OCI-LY3 (cell line): ENCODE results near the gene ZMIZ1.

Experiments used
- H2AFZ ChIP-seq: fragments of 200-600, 300-600 bp; shearing (Covaris generic); 2 replicates; pipeline ENCODE4 v1.6.0; 2014; ENCODE audit warnings: antibody characterized with exemption, low read depth, low read length
- H3K27ac ChIP-seq: fragments of 200-600, 300-600 bp; sonication (generic); 2 replicates; pipeline ENCODE4 v1.5.1; 2014; ENCODE audit warnings: mild to moderate bottlenecking, low read length, moderate library complexity, mixed read lengths
- H3K27me3 ChIP-seq: fragments of 200-600, 300-600 bp; sonication (generic); 2 replicates; pipeline ENCODE4 v1.6.1; 2014; ENCODE audit warnings: low read depth, low read length, mixed read lengths
- H3K36me3 ChIP-seq: fragments of 200-600, 300-600 bp; sonication (generic); replicated peaks from 2 replicates; pipeline ENCODE3; 2014; ENCODE audit warnings: low read depth, low read length, mixed read lengths
- H3K4me1 ChIP-seq: fragments of 300-600, 200-600 bp; sonication (generic); 2 replicates; pipeline ENCODE4 v1.6.1; 2014; ENCODE audit warnings: low read length, mixed read lengths
- H3K4me2 ChIP-seq: fragments of 200-600, 300-600 bp; sonication (generic); 2 replicates; pipeline ENCODE4 v1.6.1; 2014; ENCODE audit warnings: low read length, mixed read lengths
- H3K4me3 ChIP-seq: fragments of 300-600, 200-600 bp; sonication (generic); 2 replicates; pipeline ENCODE4 v1.5.1; 2014; ENCODE audit warnings: antibody characterized with exemption, mild to moderate bottlenecking, low read length, moderate library complexity
- H3K79me2 ChIP-seq: fragments of 300-600, 200-600 bp; shearing (Covaris generic); 2 replicates; pipeline ENCODE4 v1.6.1; 2014; ENCODE audit warnings: mild to moderate bottlenecking, low read length, mixed read lengths
- H3K9ac ChIP-seq: fragments of 300-600, 200-600 bp; shearing (Covaris generic); 2 replicates; pipeline ENCODE4 v1.6.0; 2014; ENCODE audit warnings: mild to moderate bottlenecking, low read length, moderate library complexity
- H3K9me3 ChIP-seq: fragments of 200-600, 300-600 bp; shearing (Covaris generic); 2 replicates; pipeline ENCODE4 v1.6.1; 2014; ENCODE audit warnings: low read length, mixed read lengths; ENCODE audit not compliant: insufficient read depth
- H4K20me1 ChIP-seq: fragments of 200-600, 300-600 bp; sonication (generic); 2 replicates; pipeline ENCODE4 v1.6.1; 2016; ENCODE audit warnings: low read length, mixed read lengths; ENCODE audit not compliant: insufficient read depth
- CTCF ChIP-seq: fragments of 200-600, 300-600 bp; sonication (generic); IDR thresholded peaks from 2 replicates; pipeline ENCODE4 v1.5.1; 2014; ENCODE audit warnings: antibody characterized with exemption, low read length, low read depth
- EZH2phosphoT487 ChIP-seq: fragments of 200-600 bp; shearing (Covaris generic); IDR thresholded peaks from 2 replicates; pipeline ENCODE4 v1.6.1; 2018; ENCODE audit warnings: antibody characterized with exemption, mixed run types, low read depth

ZMIZ1 gene

DNA sequence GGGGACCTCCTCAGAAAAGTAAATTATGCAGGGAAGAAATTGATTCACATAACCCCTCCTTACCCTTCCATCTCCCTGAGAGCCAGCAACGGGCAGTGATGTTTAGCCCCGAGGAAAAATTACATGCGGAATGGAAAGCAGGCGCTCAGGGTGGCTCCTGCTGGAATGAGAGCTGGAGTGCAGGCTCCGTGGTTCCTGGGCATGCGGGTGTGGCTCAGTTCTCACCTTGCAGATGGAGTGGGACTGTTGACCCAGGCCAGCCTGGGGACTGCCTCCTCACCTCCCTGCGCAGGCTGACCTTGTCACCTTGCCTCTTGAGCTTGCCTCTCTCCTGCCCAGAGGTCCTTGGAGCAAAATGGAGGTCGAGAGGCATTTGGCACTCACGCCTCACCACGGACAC is 195.2 kb downstream of the ZMIZ1 start:
- no peak overlapping the region for H2AFZ ChIP-seq
- H3K4me3 ChIP-seq: no peak overlapping the region
- peaks cover 28% of the 10 kb centered on the region for H3K4me1 ChIP-seq
- H3K9ac ChIP-seq: no peak overlapping the region
- H3K79me2 ChIP-seq: peaks cover 59% of the 10 kb centered on the region
- no peaks in the 10 kb centered on the region for H3K27me3 ChIP-seq
- H3K9me3 ChIP-seq: no peaks in the 10 kb centered on the region
- H3K4me2 ChIP-seq: no peak overlapping the region
- TF ChIP-seq EZH2phosphoT487 (no peak), CTCF (no peak)
- peaks cover 4% of the 10 kb centered on the region for H3K36me3 ChIP-seq
- peaks cover 84% of the 10 kb centered on the region for H4K20me1 ChIP-seq
- H3K27ac ChIP-seq: no peak overlapping the region

DNA sequence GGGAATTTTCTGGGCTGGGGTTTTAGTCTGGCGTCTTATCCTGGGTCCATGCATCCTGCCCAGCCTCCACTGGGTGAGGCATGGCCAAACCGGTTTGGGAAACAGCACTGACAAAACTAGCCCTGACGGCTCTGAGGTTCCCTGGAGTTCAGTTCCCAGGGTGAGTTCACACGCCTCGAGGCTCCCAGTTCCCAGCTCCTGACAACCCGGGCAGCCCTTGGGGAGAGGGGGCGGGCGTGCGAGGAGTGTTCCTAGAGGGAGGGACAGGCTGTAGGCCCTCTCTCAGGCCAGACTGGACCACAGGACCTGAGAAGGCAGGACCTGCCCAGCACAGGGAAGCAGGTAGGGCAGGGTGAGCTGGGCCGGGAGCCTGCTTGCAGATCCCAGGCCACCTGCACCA is 196.2 kb downstream of the ZMIZ1 start:
- TF ChIP-seq CTCF: no peak
- no peak for TF ChIP-seq EZH2phosphoT487
- Histone ChIP-seq H3K4me1 (peaks cover 25% of the 10 kb centered on the region), H3K27ac (no peak overlapping the region), H2AFZ (no peak overlapping the region), H3K79me2 (peaks cover 61% of the 10 kb centered on the region), H3K4me2 (no peak overlapping the region), H3K27me3 (no peaks in the 10 kb centered on the region), H3K9ac (no peak overlapping the region), H4K20me1 (peaks cover 82% of the 10 kb centered on the region), H3K36me3 (peaks cover 4% of the 10 kb centered on the region), H3K4me3 (no peak overlapping the region), H3K9me3 (no peaks in the 10 kb centered on the region)

- peak overlapping the region; percentile 56 for H3K27ac ChIP-seq
- H3K4me1 ChIP-seq: peaks cover 25% of the 10 kb centered on the region
- TF ChIP-seq EZH2phosphoT487 (no peak), CTCF (no peak)
- no peaks in the 10 kb centered on the region for H3K27me3 ChIP-seq
- peak overlapping the region; percentile 94 for H3K4me2 ChIP-seq
- H2AFZ ChIP-seq: no peak overlapping the region
- peaks cover 66% of the 10 kb centered on the region for H3K79me2 ChIP-seq
- peaks cover 83% of the 10 kb centered on the region for H4K20me1 ChIP-seq
- H3K36me3 ChIP-seq: peaks cover 4% of the 10 kb centered on the region
- peak overlapping the region; percentile 65 for H3K4me3 ChIP-seq
- peak overlapping the region; percentile 56; the same call in 1 of the 2 replicates for H3K9ac ChIP-seq
- no peaks in the 10 kb centered on the region for H3K9me3 ChIP-seq
Measured at GRCh38 chr10:79266084-79266483, 197.3 kb downstream of the ZMIZ1 start.

DNA sequence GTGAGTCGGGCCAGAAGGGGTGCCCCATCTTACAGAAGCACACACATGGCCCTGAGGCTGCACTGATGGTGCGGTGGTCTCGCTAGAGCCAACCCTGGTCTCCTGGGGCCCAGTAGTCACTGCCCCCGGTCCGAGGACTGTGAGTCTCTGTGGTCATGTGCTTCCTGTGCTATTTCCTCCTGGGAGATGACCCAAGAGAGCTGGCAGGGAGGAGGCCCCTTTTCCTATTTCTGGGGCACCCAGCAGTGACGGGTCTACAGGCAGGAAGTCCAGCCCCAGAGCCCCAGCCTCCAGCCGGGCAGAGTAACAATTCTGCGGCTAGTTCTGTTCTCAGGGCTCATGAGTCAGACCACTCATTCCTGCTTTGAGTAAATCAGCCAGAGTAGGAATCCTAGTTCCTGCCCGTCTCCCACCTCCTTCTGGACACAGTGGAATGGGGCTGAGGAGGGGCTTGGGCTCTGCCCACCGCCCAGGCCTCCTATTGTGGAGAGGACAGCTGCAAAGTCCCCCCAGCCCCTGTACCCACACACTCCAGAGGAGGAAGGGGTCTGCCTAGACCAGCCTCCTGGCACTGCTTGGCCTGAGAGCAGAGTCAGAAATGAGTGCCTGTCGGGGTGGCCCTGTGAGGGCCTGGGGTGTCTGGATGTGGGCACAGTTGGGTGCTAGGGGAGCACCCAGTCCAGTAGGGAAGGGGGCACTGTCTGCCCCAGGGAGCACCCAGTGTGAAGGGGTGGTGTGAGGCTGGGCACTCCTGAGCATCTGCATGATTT is 198.0 kb downstream of the ZMIZ1 start:
- Histone ChIP-seq H3K9me3 (no peaks in the 10 kb centered on the region), H3K27ac (peak overlapping the region; percentile 56), H3K4me2 (peak overlapping the region; percentile 94), H3K79me2 (peaks cover 73% of the 10 kb centered on the region), H3K36me3 (peaks cover 4% of the 10 kb centered on the region), H4K20me1 (peaks cover 83% of the 10 kb centered on the region), H3K4me3 (peak overlapping the region; percentile 65), H3K27me3 (no peaks in the 10 kb centered on the region), H3K9ac (peak overlapping the region; percentile 56; the same call in 1 of the 2 replicates), H2AFZ (no peak overlapping the region), H3K4me1 (peaks cover 25% of the 10 kb centered on the region)
- TF ChIP-seq EZH2phosphoT487 (no peak), CTCF (no peak)
